ENCODE results near the gene IKZF2. TPM values are rescaled to one million over a fixed set of nuclear protein-coding genes. Genes with fewer than 3 reads are reported as not detected.

Gene IKZF2
- total RNA-seq, 4 donors from 2014 or later, result 14.5 to 33.3 (median 15.7) TPM

DNA sequence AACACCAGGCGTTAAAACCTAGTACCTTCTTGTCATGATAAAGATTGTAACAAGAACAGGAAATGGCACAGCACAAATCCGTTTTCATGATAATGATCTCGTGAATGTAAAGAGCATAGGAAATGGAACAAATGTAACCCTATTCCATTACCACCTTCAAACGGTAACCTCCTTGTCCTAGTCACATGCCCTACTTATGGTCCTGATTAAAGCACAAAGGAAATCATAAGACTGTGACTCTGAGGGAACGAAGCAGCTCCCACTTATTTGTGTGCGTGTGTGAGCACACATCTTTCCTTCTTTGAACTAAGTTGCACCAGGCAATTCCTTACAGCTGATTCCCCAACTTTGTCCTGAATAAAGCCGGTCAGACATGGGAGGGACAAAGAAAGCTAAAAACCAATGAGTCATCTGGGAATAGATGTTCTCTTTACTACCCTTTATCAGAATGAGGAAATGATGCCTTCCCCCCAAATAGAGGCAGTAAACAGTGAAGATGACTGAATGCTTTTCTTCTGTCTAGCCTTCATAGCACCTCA lies 192.6 kb downstream of the IKZF2 start:
- TF ChIP-seq, protein P1, sequence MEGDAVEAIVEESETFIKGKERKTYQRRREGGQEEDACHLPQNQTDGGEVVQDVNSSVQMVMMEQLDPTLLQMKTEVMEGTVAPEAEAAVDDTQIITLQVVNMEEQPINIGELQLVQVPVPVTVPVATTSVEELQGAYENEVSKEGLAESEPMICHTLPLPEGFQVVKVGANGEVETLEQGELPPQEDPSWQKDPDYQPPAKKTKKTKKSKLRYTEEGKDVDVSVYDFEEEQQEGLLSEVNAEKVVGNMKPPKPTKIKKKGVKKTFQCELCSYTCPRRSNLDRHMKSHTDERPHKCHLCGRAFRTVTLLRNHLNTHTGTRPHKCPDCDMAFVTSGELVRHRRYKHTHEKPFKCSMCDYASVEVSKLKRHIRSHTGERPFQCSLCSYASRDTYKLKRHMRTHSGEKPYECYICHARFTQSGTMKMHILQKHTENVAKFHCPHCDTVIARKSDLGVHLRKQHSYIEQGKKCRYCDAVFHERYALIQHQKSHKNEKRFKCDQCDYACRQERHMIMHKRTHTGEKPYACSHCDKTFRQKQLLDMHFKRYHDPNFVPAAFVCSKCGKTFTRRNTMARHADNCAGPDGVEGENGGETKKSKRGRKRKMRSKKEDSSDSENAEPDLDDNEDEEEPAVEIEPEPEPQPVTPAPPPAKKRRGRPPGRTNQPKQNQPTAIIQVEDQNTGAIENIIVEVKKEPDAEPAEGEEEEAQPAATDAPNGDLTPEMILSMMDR (IDR thresholded peaks at IDR 0.05; ENCODE audit: low read depth), result no peak

DNA sequence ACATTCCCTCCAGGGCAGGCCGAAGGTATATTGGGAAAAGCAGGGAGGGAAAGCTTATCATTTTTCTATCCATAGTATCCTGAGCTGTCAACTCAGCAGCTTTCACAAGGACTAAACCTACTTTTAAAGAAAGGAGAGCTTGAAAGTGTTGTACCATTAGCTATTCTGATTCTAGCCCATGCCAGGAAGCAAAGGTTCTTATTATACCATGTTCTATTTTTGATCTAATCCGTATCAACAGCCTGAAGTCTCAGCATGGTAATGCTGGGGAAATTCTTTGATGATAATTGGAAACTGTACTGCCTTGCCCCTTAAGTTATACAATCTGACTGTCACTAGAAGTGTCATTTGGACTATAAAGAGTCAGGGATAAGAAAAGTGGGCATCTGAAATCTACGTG lies 193.3 kb downstream of the IKZF2 start:
- TF ChIP-seq, protein P1 (IDR thresholded peaks at IDR 0.05; ENCODE audit: low read depth), result no peak

DNA sequence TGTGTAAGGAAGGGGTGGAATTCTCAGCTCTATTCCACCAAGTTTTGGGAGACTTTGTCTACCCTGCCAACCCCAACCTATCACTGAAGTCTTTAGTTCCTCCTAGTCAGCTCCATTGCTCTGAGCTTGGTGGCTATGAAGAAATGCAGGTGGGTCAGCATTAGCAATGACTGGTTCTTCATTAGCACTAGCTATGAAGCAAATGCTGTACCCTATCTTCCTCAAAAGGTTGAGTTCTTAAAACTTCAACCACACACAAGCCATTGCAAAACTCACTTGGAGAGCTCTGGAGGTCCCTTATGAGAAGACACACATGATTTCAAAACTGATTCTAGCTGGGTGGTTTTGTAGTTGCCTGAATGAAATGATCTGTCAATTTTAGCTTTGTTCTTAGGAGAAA lies 193.8 kb downstream of the IKZF2 start:
- TF ChIP-seq, protein P1 (IDR thresholded peaks at IDR 0.05; ENCODE audit: low read depth), result no peak

DNA sequence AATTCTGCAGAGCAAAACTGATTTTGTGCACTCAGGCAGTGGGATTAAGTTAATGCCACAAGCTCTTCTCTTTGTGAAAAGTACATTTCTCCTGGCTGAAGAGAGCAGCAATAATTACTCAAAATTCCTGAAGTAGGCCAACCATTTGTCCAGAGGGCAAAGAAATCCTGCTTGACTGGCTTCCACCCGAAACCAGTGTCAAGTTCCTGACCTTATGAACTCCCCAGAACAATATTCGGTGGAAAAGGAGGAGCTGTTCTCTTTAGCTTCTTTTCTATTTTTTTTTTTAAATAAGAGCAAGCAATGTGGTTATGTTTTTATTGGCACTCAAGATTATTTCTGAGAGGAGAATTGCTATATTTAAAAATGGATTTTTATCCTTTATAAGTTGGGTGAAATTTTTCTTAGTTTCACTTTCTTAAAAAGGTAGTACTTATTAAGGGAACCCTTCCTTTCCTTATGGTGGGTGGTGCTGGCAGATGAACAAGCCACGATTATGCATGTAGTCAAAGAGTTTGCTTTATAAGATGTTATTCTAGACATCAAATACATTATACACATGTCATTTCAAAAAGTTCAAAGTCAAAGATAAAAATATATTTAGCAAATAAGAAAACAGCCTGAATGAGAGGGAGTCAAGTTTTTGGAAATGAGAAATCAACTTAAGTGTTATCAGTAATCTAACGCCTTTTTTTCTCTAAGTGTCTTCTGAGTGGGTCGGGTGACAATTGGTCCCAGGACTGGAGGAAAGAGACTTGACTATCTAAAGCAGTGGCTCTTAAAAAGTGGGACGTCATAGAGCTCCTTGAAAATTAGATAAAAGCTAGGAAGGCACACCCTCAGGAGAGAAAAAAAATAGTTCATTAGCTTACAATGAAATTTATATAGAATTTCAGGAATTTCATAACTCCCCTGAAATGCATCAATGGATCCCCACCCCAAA lies 194.5 kb downstream of the IKZF2 start:
- TF ChIP-seq, protein P1 (IDR thresholded peaks at IDR 0.05; ENCODE audit: low read depth), result no peak

DNA sequence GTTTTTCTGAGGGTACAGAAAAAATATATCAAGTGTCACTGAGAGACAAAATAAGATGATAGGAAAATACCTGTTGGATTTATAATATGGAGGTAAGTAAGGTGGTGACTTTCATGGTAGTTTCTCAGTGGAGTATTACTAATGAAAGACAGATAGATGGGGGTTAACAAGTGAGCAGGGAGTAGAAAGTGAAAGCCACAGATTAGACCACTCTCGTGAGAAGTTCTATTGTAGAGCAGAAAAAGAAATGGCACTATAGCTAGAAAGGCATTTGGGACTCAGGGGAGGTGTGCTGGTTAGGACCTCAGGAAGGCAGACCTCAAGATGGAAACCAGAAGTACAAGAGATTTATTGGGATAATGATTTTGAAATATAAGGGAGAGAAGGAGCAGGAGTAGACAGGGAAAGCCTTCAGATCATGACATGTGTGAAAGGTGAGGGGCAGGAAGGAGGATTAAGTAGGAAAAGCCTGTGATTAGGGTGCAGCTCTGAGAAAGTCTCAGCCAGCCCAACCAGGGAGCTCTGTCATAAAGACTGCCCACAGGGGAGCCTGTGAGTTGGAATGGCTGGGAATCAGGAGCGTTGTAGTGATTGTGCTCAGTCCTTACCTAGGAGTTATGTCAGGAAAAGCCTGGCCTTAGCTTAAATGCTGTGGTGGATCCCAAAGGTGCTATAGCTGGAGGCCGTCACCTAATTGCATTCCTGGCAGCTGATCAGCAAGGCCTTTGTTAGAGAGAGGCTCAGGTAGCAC lies 198.1 kb downstream of the IKZF2 start:
- TF ChIP-seq, protein P1 (IDR thresholded peaks at IDR 0.05; ENCODE audit: low read depth), result no peak

DNA sequence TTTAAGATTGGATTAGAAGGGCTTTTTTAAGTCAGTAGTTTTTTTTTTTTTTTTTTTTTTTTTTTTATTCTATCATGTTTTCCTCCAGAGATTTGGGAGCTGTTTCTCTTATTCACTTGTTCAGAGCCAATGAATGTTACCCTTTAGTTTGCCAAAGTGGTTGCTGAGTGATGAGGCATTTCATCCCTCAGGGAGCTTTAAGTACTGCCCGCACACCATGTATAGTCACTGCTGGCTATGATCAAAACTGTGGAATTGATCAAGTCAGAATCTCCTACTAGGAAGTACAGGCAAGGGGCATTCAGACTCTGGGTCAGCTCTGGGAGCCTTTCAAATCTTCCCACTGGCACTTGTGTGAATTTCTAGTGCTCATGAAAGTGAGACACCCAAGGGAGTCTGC lies 201.6 kb downstream of the IKZF2 start:
- TF ChIP-seq, protein P1 (IDR thresholded peaks at IDR 0.05; ENCODE audit: low read depth), result no peak

Other genes starting within 250 kb of the IKZF2 start
- gene SPAG16, start 132.9 kb upstream of the IKZF2 start, total RNA-seq, result 10 to 100 TPM; 11.2 to 27.2 (median 18.2) TPM